ENCODE results near the gene PRDM8.
A peak's percentile ranks its signal among the peaks of the same experiment; 100 is the strongest.

Gene PRDM8

GRCh38 chr4:80202190-80202711 lies 4.9 kb downstream of the PRDM8 start:
- DNase-seq = peak; percentile 32

DNA sequence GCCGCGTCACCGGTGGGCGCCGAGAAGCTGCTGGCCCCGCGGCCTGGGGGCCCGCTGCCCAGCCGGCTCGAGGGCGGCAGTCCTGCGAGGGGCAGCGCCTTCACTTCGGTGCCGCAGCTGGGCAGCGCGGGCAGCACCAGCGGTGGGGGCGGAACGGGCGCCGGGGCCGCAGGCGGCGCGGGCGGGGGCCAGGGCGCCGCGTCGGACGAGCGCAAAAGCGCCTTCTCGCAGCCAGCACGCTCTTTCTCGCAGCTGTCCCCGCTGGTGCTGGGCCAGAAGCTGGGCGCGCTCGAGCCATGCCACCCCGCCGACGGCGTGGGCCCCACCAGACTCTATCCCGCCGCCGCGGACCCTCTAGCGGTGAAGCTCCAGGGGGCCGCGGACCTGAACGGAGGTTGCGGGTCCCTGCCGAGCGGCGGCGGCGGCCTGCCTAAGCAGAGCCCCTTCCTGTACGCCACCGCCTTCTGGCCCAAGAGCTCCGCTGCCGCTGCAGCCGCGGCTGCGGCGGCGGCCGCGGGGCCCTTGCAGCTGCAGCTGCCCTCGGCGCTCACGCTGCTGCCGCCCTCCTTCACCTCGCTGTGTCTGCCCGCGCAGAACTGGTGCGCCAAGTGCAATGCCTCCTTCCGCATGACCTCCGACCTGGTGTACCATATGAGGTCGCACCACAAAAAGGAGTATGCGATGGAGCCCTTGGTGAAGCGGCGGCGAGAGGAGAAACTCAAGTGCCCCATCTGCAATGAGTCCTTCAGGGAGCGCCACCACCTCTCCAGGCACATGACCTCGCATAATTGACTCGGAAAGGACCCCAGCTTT lies 5.6 kb downstream of the PRDM8 start:
- peak; percentile 30 for DNase-seq

DNA sequence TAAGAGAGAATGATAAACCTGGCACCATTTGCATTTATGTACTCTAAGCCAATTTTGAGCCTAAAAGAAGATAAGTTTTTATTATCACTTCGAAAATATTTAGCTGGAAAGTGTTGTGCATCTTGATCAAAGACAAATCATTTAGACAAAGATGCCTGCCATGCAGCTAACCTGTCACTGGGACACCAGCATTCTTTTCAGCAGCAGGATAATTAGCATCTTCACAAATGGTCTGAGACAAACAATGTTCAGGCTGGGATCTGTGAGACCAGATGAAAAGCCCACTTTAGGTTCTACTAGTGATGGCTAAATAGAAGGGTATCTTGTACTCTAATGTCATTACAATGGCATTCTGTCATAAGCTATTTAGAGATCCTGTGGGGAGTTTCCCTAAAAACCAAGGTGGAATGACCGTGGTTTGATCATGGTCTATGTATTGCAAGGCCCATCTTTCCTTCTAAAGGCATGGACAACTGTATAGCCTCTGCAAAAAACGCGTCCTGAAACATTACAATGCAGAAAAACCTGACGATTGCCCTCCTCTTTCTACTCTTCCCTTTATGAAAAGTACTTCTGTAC lies 7.2 kb downstream of the PRDM8 start:
- no peak for DNase-seq

- DNase-seq = no peak
These were observed 8.8 kb downstream of the PRDM8 start for GRCh38 chr4:80206111-80206510.

DNA sequence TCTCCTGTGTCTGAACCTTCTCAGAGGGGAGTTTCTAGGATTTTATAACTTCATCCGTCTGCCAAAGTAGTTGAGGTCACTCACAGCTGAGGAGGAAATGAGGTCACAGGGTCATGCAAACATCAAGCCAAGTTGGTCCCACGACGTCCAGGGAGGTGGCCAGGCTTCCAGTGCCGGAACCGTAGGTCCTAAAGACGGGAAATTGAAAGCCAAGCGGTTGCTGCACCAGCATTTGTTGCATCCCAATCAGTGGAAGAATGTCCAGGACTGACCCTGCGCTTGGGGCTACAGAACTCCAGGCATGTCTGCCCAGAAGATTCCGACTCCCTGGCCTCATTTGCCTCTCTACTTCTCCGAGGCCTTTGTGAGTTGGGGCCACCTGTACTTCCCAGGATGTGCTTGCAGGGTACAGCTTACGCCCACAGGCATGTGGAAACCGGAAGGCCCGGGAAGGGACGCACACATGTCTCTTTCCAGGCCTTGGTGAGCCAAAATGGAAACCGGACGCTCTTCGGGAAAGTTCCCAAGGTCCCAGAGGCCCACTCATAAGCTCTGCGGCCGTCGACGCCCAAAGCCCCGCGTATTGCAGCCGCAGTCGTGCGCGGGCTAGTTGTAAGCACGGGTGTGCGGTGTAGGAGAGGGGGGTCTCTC lies 9.3 kb downstream of the PRDM8 start:
- DNase-seq = no peak

GRCh38 chr4:80207172-80207583 lies 9.9 kb downstream of the PRDM8 start:
- no peak for DNase-seq

DNA sequence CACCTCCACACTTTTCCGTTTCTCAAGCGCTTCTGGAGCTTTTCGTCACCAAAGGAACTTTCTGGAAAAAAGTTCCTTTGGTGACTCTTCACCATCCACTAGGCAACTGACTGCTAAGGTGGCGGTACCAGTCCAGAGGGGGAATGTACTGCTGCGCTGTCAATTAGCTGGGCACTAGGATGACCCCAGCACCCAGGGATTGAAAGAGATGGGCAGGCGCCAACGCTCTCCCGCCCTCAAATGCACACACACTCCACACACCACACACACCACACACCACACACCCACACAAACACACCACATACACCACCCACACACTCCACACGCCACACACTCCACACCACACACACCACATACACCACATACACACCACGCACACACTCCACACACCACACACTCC lies 10.4 kb downstream of the PRDM8 start:
- DNase-seq = no peak

- no peak for DNase-seq
These were observed 11.5 kb downstream of the PRDM8 start for GRCh38 chr4:80208610-80209339.

- no peak for DNase-seq
These were observed 12.0 kb downstream of the PRDM8 start for GRCh38 chr4:80209340-80209701.

GRCh38 chr4:80210549-80210948 lies 13.2 kb downstream of the PRDM8 start:
- no peak for DNase-seq

DNA sequence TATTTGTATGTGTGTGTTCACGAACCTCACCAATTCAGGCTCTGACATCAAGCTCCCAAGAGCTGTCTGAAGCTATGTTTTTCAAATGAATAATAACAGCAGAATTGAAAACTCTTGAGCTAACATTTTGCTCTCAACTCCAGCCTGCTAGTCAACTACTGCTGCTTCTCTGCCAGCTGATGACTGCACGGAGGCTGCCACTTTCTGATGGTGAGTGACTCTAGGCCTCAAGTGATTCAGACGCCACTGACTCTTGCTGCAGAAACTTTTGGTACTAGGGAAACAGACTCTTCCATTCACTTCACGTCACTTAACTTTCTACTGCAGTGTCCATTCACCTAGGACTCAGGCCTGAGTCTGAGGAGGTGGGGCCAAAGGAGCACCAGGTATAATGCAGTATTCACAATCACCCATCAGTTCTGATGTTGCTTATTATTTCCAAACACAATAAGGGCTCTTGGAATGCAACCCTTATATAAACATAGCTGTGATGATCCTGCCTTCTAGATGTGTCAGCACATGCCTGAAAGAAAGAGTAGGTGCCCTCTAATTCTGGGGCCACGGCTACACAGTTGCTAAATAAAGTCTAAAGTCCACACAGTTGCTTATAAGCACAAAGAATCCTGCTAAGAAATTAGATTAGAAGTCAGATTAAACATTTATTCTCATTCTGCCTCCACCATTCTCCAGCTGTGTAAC lies 16.0 kb downstream of the PRDM8 start:
- no peak for DNase-seq

GRCh38 chr4:80215449-80216052 lies 18.2 kb downstream of the PRDM8 start:
- peak; percentile 32 for DNase-seq

GRCh38 chr4:80216100-80216761 lies 18.9 kb downstream of the PRDM8 start:
- peak; percentile 37 for DNase-seq

- no peak for DNase-seq
These were observed 22.2 kb downstream of the PRDM8 start for GRCh38 chr4:80219301-80220025.

DNA sequence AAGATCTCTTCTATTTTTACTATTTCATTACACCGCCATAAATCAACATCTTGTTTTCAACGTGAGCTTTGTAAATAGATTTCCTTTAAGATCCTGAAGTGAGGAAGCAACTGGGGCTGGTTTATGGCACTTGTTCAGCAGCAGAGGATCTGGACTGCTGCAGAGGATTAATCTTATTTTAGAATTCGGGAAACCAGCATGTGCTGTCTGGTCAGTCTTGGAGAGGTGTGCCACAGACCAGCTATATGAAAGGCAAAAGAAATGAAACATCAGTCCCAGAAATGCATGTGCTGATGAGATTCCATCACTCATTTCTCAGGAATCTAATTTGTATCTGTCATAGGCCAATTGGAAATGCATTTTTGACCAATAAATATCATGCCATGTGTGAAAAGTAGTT lies 23.4 kb downstream of the PRDM8 start:
- no peak for DNase-seq

DNA sequence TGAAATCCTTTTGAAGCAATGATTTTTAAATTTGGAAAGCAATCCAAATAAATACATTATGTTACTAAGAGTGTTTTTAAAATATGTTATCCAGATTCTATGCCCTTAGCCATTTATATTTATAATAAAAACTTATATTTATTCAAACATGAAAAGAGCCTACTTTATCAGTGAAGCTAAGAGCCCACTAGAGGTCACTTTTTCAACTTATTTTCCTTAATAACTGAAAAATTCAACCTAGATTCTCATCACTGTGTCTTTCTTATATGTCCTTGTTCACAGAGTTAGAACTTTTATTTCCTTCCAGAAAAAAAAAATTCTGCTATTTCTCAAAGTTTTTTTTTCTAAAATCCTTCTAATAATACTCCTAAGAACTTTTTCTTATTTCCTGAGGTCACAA lies 23.9 kb downstream of the PRDM8 start:
- DNase-seq = no peak

DNA sequence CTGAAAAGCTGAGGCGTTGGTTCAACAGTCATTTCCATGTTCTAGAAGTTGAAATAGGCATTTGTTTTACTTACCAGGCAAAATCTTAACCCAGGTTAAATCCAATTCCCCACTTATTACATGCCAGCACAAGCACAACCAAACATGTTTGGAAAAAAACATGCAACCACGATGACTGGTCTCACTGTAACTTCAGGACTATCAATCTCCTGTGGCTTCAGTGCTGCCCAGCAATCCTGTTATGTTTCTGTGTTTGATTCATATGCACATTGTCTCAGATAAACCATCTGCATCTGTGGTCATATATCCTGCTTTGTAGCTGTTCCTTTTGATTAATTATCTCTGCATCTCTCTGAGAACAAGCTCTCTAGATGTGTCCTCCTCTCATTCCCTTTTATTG lies 28.3 kb downstream of the PRDM8 start:
- no peak for DNase-seq

DNA sequence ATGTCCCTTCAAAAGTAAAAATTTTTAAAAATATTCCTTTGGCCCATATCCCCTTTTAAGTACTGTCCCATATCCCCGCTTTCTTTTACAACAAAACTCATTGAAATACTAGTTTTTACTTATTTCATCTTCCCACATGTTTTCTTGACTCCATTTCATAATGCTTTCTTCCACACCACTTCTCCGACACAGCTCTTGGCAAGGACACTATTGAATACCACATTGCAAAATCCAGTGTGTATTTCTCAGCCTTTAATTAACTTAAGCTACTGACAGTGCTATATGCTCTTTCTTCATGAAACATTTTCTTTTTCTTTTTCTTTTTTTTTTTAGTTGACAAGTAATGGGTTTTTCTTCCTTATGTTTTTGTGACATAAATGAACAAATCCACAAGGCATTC lies 28.8 kb downstream of the PRDM8 start:
- DNase-seq = no peak

GRCh38 chr4:80228460-80228859 lies 31.2 kb downstream of the PRDM8 start:
- DNase-seq = no peak

GRCh38 chr4:80229128-80229527 lies 31.8 kb downstream of the PRDM8 start:
- no peak for DNase-seq

- DNase-seq = no peak
These were observed 32.3 kb downstream of the PRDM8 start for GRCh38 chr4:80229590-80229989.
